Osteocyte (in vitro differentiated cells): ENCODE data around the gene ARAP2. TPM values are rescaled to one million over a fixed set of nuclear protein-coding genes. Genes with fewer than 3 reads are reported as not detected.

Experiments used
- DNase-seq: peaks from one replicate; pipeline ENCODE4 v3.0.0; 2021; ENCODE audit warnings: mixed read lengths; ENCODE audit not compliant: unreplicated experiment; ENCODE audit errors: extremely low spot score
- H3K27ac Mint-ChIP-seq: one replicate; pipeline ENCODE4 v1.8.0; 2021; ENCODE audit warnings: mild to moderate bottlenecking, mixed read lengths; ENCODE audit not compliant: unreplicated experiment
- H3K27me3 Mint-ChIP-seq: one replicate; pipeline ENCODE4 v1.8.0; 2021; ENCODE audit warnings: mixed read lengths; ENCODE audit not compliant: unreplicated experiment
- H3K36me3 Mint-ChIP-seq: one replicate; pipeline ENCODE4 v1.8.0; 2021; ENCODE audit warnings: mixed read lengths; ENCODE audit not compliant: unreplicated experiment
- H3K4me1 Mint-ChIP-seq: one replicate; pipeline ENCODE4 v1.8.0; 2021; ENCODE audit warnings: mixed read lengths; ENCODE audit not compliant: unreplicated experiment
- H3K4me3 Mint-ChIP-seq: one replicate; pipeline ENCODE4 v1.8.0; 2021; ENCODE audit warnings: mild to moderate bottlenecking, moderate library complexity, mixed read lengths; ENCODE audit not compliant: unreplicated experiment
- H3K9me3 Mint-ChIP-seq: one replicate; pipeline ENCODE4 v1.8.0; 2021; ENCODE audit warnings: mixed read lengths; ENCODE audit not compliant: unreplicated experiment
- CTCF ChIP-seq: fragments of 200-600 bp; sonication (generic); IDR thresholded peaks from 2 replicates; pipeline ENCODE4 v1.5.0; 2021; ENCODE audit warnings: antibody characterized with exemption, mild to moderate bottlenecking, moderate library complexity
- total RNA-seq: library from RNA; stranded (reverse); gene quantifications from 2 replicates; pipeline ENCODE4 v1.2.1, GENCODE V29; 2021

ARAP2 gene
- total RNA-seq, 1 donor from 2014 or later, result 1.0 TPM

GRCh38 chr4:36046026-36046425 is 198.3 kb downstream of the ARAP2 start:
- Mint-ChIP-seq H3K36me3 (no peaks in the 10 kb centered on the region), H3K9me3 (peaks cover 4% of the 10 kb centered on the region), H3K4me1 (no peaks in the 10 kb centered on the region), H3K27me3 (no peaks in the 10 kb centered on the region), H3K27ac (no peak overlapping the region), H3K4me3 (no peak overlapping the region)
- TF ChIP-seq CTCF, result no peak
- DNase-seq, result no peak

- Mint-ChIP-seq H3K36me3 (no peaks in the 10 kb centered on the region), H3K9me3 (peaks cover 4% of the 10 kb centered on the region), H3K4me1 (no peaks in the 10 kb centered on the region), H3K27me3 (no peaks in the 10 kb centered on the region), H3K27ac (no peak overlapping the region), H3K4me3 (no peak overlapping the region)
- TF ChIP-seq CTCF, result no peak
- no peak for DNase-seq
Measured at GRCh38 chr4:36043901-36044300, 200.4 kb downstream of the ARAP2 start.

- H3K4me1 Mint-ChIP-seq, result no peaks in the 10 kb centered on the region
- H3K4me3 Mint-ChIP-seq, result no peak overlapping the region
- peaks cover 4% of the 10 kb centered on the region for H3K9me3 Mint-ChIP-seq
- no peaks in the 10 kb centered on the region for H3K36me3 Mint-ChIP-seq
- no peak overlapping the region for H3K27ac Mint-ChIP-seq
- no peak for TF ChIP-seq CTCF
- DNase-seq, result no peak
- no peaks in the 10 kb centered on the region for H3K27me3 Mint-ChIP-seq
Measured at GRCh38 chr4:36043241-36043640, 201.1 kb downstream of the ARAP2 start.

- Mint-ChIP-seq H3K27me3 (no peaks in the 10 kb centered on the region), H3K4me1 (no peaks in the 10 kb centered on the region)
Measured at GRCh38 chr4:36042122-36042970, 202.0 kb downstream of the ARAP2 start.

More at GRCh38 chr4:36042122-36042970, 202.0 kb downstream of the ARAP2 start:
- H3K9me3 Mint-ChIP-seq, result peaks cover 4% of the 10 kb centered on the region
- H3K4me3 Mint-ChIP-seq, result no peak overlapping the region
- no peaks in the 10 kb centered on the region for H3K36me3 Mint-ChIP-seq
- TF ChIP-seq CTCF, result no peak
- DNase-seq, result no peak
- H3K27ac Mint-ChIP-seq, result no peak overlapping the region
